ENCODE results near the gene GRB10.
"Not testable (repeated sequence)": the region's sequence is repeated elsewhere in the genome, so short reads cannot be mapped to it uniquely, and the experiment has no call there.

DNA sequence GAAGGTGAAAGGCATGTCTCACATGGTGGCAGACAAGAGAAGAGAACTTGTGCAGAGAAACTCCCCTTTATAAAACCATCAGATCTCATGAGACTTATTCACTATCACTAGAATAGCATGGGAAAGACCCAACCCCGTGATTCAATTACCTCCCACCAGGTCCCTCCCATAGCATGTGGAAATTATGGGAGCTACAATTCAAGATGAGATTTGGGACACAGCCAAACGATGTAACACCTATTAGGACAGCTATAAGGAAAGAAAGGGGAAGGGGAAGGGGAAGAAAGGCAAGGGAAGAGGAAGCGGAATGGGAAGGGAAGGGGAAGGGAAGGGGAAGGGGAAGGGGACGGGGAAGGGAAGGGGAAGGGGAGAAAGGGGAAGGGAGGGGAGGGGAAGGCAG, 9.6 kb downstream of the GRB10 start:
- TF ChIP-seq POLR2A (IDR thresholded peaks at IDR 0.05; ENCODE audit: low read length); GATA1 (IDR thresholded peaks at IDR 0.05; ENCODE audit: low read depth, low read length): not testable (repeated sequence)

All from erythroblast (primary cell).